ENCODE data around the gene KCNMA1. TPM values are rescaled to one million over a fixed set of nuclear protein-coding genes. Genes with fewer than 3 reads are reported as not detected.

KCNMA1 gene
- total RNA-seq, 4 donors from 2014 or later, result 146 to 300 (median 265) TPM

- Histone ChIP-seq H3K36me3 (no peaks in the 10 kb centered on the region), H3K4me3 (no peak overlapping the region), H3K27me3 (no peaks in the 10 kb centered on the region), H3K4me1 (peaks cover 0 to 58% (median 29%) of the 10 kb centered on the region in 4 donors), H3K27ac (replicated peaks in 1 of 4) (no peak overlapping the region), H3K9me3 (no peaks in the 10 kb centered on the region)
- TF ChIP-seq EP300 (IDR thresholded peaks at IDR 0.05) (no peak), POLR2AphosphoS5 (IDR thresholded peaks at IDR 0.05) (no peak), CTCF (IDR thresholded peaks at IDR 0.05) (no peak), POLR2A (IDR thresholded peaks at IDR 0.05; ENCODE audit: low read depth) (no peak)
- intact Hi-C loops (cut with DNase I), result no loop called here
- 40% methylated on average over 4 of the region's 4 CpGs for WGBS
- DNase-seq (ENCODE audit: extremely low spot score), result peak; percentile 47
These were observed 517.6 kb downstream of the KCNMA1 start for GRCh38 chr10:77120012-77120411.

GRCh38 chr10:77118603-77119282, 518.9 kb downstream of the KCNMA1 start:
- Histone ChIP-seq H3K4me1 (peaks cover 0 to 49% (median 21%) of the 10 kb centered on the region in 4 donors), H3K4me3 (no peak overlapping the region), H3K9me3 (no peaks in the 10 kb centered on the region), H3K36me3 (no peaks in the 10 kb centered on the region), H3K27ac (replicated peaks in 1 of 4) (no peak overlapping the region), H3K27me3 (no peaks in the 10 kb centered on the region)
- intact Hi-C loops (cut with DNase I), result no loop called here
- no peak for TF ChIP-seq CTCF (IDR thresholded peaks at IDR 0.05)
- no peak for TF ChIP-seq EP300 (IDR thresholded peaks at IDR 0.05)
- no peak for TF ChIP-seq POLR2AphosphoS5 (IDR thresholded peaks at IDR 0.05)
- no peak for TF ChIP-seq POLR2A (IDR thresholded peaks at IDR 0.05; ENCODE audit: low read depth)
- peak; percentile 53 for DNase-seq (ENCODE audit: extremely low spot score)
- 96% methylated on average over 6 of the region's 8 CpGs for WGBS

GRCh38 chr10:77117501-77117900, 520.1 kb downstream of the KCNMA1 start:
- Histone ChIP-seq H3K27ac (replicated peaks in 1 of 4) (no peak overlapping the region), H3K9me3 (no peaks in the 10 kb centered on the region), H3K4me1 (peaks cover 0 to 45% (median 20%) of the 10 kb centered on the region in 4 donors), H3K27me3 (no peaks in the 10 kb centered on the region), H3K4me3 (no peak overlapping the region), H3K36me3 (no peaks in the 10 kb centered on the region)
- intact Hi-C loops (cut with DNase I), result no loop called here
- no peak for DNase-seq (ENCODE audit: extremely low spot score)
- 100% methylated on average over 2 of the region's 2 CpGs for WGBS
- TF ChIP-seq POLR2A (IDR thresholded peaks at IDR 0.05; ENCODE audit: low read depth) (no peak), POLR2AphosphoS5 (IDR thresholded peaks at IDR 0.05) (no peak), EP300 (IDR thresholded peaks at IDR 0.05) (no peak)

GRCh38 chr10:77116904-77117303, 520.7 kb downstream of the KCNMA1 start:
- 81% methylated on average over 2 of the region's 2 CpGs for WGBS
- no peak for TF ChIP-seq POLR2AphosphoS5 (IDR thresholded peaks at IDR 0.05)
- Histone ChIP-seq H3K4me3 (no peak overlapping the region), H3K36me3 (no peaks in the 10 kb centered on the region), H3K27ac (replicated peaks in 1 of 4) (no peak overlapping the region), H3K4me1 (peaks cover 4 to 44% (median 17%) of the 10 kb centered on the region in 4 donors), H3K27me3 (no peaks in the 10 kb centered on the region), H3K9me3 (no peaks in the 10 kb centered on the region)
- DNase-seq (ENCODE audit: extremely low spot score), result no peak
- intact Hi-C loops (cut with DNase I), result no loop called here

- Histone ChIP-seq H3K4me3 (no peak overlapping the region), H3K9me3 (no peaks in the 10 kb centered on the region), H3K27ac (replicated peaks in 1 of 4) (no peak overlapping the region), H3K36me3 (peaks cover 0 to 4% (median 2%) of the 10 kb centered on the region in 4 donors), H3K4me1 (peaks cover 4 to 40% (median 21%) of the 10 kb centered on the region in 4 donors), H3K27me3 (no peaks in the 10 kb centered on the region)
- peak; percentile 47 for DNase-seq (ENCODE audit: extremely low spot score)
- TF ChIP-seq POLR2A (IDR thresholded peaks at IDR 0.05; ENCODE audit: low read depth), result no peak
- no peak for TF ChIP-seq POLR2AphosphoS5 (IDR thresholded peaks at IDR 0.05)
- intact Hi-C loops (cut with DNase I), result no loop called here
- WGBS, result 83% methylated on average over 4 of the region's 4 CpGs
These were observed 523.3 kb downstream of the KCNMA1 start for GRCh38 chr10:77114181-77114821.
